Peyer's patch (tissue), 4 donors: Measurements from ENCODE around the gene UBE3C. TPM values are rescaled to one million over a fixed set of nuclear protein-coding genes. Genes with fewer than 3 reads are reported as not detected.

Experiments used
- DNase-seq, 3 donors: peaks; one replicate each; pipeline ENCODE4 v3.0.0-alpha.2; 2017 to 2019
- H3K27ac ChIP-seq, 4 donors: fragments of 200-600 bp; sonication (generic); one replicate each; pipeline ENCODE4 v1.5.1; 2016 to 2019
- H3K27me3 ChIP-seq, 2 donors: fragments of 200-600 bp; sonication (generic); one replicate each; pipeline ENCODE4 v1.5.1; 2019
- H3K36me3 ChIP-seq, 3 donors: fragments of 200-600 bp; sonication (generic); one replicate each; pipeline ENCODE4 v1.5.1; 2016 to 2019
- H3K4me1 ChIP-seq, 4 donors: fragments of 200-600 bp; sonication (generic); one replicate each; pipeline ENCODE4 v1.5.1; 2016 to 2019
- H3K4me3 ChIP-seq, 4 donors: fragments of 200-600 bp; sonication (generic); 1 replicate in 3 of 4; 2 replicates in 1 of 4; pipeline ENCODE4 v1.5.1; 2016 to 2019; ENCODE audit warnings: mild to moderate bottlenecking in 1 of 4
- H3K9me3 ChIP-seq, 4 donors: fragments of 200-600 bp; sonication (generic); one replicate each; pipeline ENCODE4 v1.5.1; 2016 to 2019; ENCODE audit warnings: mild to moderate bottlenecking in 1 of 4
- CTCF ChIP-seq, 6 experiments: fragments of 450-650 bp in 4 of 6; fragments of 200-600 bp in 2 of 6; sonication (generic) in 1 of 6; IDR thresholded peaks; one replicate each; pipeline ENCODE4 v1.5.1; 2017 to 2019; ENCODE audit warnings: antibody characterized with exemption in 6 of 6, mild to moderate bottlenecking in 3 of 6, moderate library complexity in 1 of 6
- POLR2A ChIP-seq, 2 donors: fragments of 450-650 bp; IDR thresholded peaks; one replicate each; pipeline ENCODE4 v1.5.1; 2017; ENCODE audit warnings: antibody characterized with exemption in 2 of 2, mild to moderate bottlenecking in 2 of 2, moderate library complexity in 2 of 2
- total RNA-seq, 4 donors: library from RNA; depleted of rRNA; stranded (reverse); fragments of >200 nt; gene quantifications; one replicate each; pipeline ENCODE4 v1.1.0, GENCODE V29; 2016

The UBE3C gene
- total RNA-seq, 4 donors from 2014 or later, result 76.4 to 106 (median 101) TPM

- TF ChIP-seq CTCF (IDR thresholded peaks at IDR 0.05) (no peak), POLR2A (IDR thresholded peaks at IDR 0.05) (no peak)
- peak in 1 of 3 donors; percentile 15 for DNase-seq
- H3K27me3 ChIP-seq, result no peaks in the 10 kb centered on the region
- H3K4me3 ChIP-seq, result no peak overlapping the region
- H3K36me3 ChIP-seq, result peaks cover 0 to 82% (median 0%) of the 10 kb centered on the region in 3 donors
- H3K9me3 ChIP-seq, result no peaks in the 10 kb centered on the region
- H3K27ac ChIP-seq, result no peak overlapping the region
- no peaks in the 10 kb centered on the region for H3K4me1 ChIP-seq
Observed at GRCh38 chr7:157265051-157265450, 126.3 kb downstream of the UBE3C start.

DNA sequence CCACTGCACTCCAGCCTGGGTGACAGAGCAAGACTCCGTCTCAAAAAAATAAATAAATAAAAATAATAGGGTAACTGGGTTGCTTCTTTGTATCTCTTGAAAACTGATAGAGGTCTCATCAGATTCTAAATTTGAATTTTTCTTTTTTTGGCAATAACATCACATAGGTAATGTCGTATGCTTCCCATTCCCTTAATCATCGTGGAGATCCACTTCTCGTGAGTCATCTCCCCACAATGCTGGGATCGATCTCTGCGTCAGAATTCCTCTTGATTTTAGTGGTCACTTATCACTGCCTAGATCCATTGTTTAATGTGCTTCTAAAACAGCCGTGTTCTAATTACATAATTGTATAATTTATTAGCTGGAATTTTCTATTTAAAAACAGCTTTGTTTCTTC lies 127.5 kb downstream of the UBE3C start:
- Histone ChIP-seq H3K9me3 (no peaks in the 10 kb centered on the region), H3K27me3 (no peaks in the 10 kb centered on the region), H3K4me3 (no peak overlapping the region), H3K36me3 (peaks cover 0 to 84% (median 0%) of the 10 kb centered on the region in 3 donors), H3K4me1 (no peaks in the 10 kb centered on the region), H3K27ac (no peak overlapping the region)
- TF ChIP-seq CTCF (IDR thresholded peaks at IDR 0.05), result no peak
- no peak for DNase-seq

DNA sequence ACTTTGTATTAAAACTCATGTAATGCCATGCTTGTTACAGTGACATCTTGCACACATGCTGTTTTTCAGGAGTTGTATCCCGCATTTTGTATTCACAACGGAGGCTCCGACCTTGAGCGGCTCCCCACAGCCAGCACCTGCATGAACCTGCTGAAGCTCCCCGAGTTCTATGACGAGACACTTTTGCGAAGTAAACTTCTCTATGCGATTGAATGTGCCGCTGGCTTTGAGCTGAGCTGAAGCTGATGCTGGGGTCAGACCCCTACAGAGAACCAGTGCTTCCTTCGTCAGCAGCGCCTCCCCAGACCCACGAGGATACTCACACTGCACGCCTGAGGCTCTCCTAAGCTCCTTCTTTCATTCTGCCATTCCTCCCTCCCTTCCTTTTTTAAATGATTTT lies 128.8 kb downstream of the UBE3C start:
- H3K9me3 ChIP-seq, result no peaks in the 10 kb centered on the region
- H3K4me1 ChIP-seq, result no peaks in the 10 kb centered on the region
- DNase-seq, result peak in 1 of 3 donors; percentile 28
- no peak overlapping the region for H3K27ac ChIP-seq
- TF ChIP-seq POLR2A (IDR thresholded peaks at IDR 0.05), result no peak
- TF ChIP-seq CTCF (IDR thresholded peaks at IDR 0.05), result no peak
- no peak overlapping the region for H3K4me3 ChIP-seq
- H3K27me3 ChIP-seq, result no peaks in the 10 kb centered on the region
- H3K36me3 ChIP-seq, result peaks cover 0 to 82% (median 0%) of the 10 kb centered on the region in 3 donors

GRCh38 chr7:157267956-157268355 lies 129.2 kb downstream of the UBE3C start:
- TF ChIP-seq POLR2A (IDR thresholded peaks at IDR 0.05), result no peak
- no peak for TF ChIP-seq CTCF (IDR thresholded peaks at IDR 0.05)
- H3K27me3 ChIP-seq, result no peaks in the 10 kb centered on the region
- peaks cover 0 to 77% (median 0%) of the 10 kb centered on the region in 3 donors for H3K36me3 ChIP-seq
- H3K4me3 ChIP-seq, result no peak overlapping the region
- no peak overlapping the region for H3K27ac ChIP-seq
- H3K9me3 ChIP-seq, result no peaks in the 10 kb centered on the region
- peak in 1 of 3 donors; percentile 34 for DNase-seq
- H3K4me1 ChIP-seq, result peaks cover 0 to under 1% (median 0%) of the 10 kb centered on the region in 4 donors

DNA sequence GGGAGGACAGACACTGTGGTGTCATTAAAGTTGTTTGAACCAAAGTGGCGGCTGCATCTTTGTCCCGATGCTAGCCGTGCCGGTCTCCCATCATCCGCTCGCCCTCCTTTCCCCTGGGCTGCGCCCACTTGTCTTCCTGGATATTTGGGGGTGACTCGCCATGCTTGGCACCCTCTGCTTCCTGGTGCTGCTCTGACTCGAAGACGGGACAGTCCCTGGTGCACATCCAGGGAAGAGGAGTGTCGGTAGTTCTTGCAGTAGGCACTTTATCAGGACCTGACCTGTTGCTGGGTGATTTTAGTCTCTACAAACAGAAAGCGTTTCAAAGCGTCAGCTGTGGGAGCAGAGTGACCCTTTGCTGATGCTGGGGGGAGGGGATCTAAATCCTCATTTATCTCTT lies 129.8 kb downstream of the UBE3C start:
- no peak for DNase-seq
- H3K4me1 ChIP-seq, result peaks cover 0 to 6% (median 2%) of the 10 kb centered on the region in 4 donors
- H3K4me3 ChIP-seq, result no peak overlapping the region
- H3K27ac ChIP-seq, result no peak overlapping the region
- peaks cover 0 to 71% (median 0%) of the 10 kb centered on the region in 3 donors for H3K36me3 ChIP-seq
- H3K27me3 ChIP-seq, result no peaks in the 10 kb centered on the region
- TF ChIP-seq POLR2A (IDR thresholded peaks at IDR 0.05) (no peak), CTCF (IDR thresholded peaks at IDR 0.05) (no peak)
- H3K9me3 ChIP-seq, result no peaks in the 10 kb centered on the region
